T follicular helper cell (primary cell): ENCODE data around the gene CCSER2.
"Not testable (repeated sequence)": the region's sequence is repeated elsewhere in the genome, so short reads cannot be mapped to it uniquely, and the experiment has no call there.

Source experiments
- DNase-seq: peaks from one replicate; pipeline ENCODE4 v3.0.0-alpha.2; 2020; ENCODE audit warnings: low read depth

Gene CCSER2

GRCh38 chr10:84392181-84392580 is 63.8 kb downstream of the CCSER2 start:
- no peak for DNase-seq

DNA sequence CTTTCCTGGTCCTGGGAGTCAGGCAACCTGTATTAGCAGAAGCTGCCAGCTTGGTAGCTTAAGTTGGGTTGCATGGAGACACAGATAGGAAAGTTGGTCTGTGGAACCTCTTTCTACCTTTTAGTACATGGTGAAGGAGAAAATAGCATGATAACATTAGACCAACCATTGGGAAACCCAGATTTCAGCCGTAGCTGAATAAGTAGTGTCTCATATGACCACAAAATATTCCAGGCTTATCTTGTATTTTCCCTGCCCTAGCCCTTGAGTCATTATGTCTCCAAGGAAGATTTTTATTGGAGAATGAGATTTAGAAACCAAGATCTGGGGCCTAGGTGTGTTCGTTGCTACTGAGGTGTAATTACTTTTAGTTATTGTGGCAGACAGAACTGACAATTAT is 67.2 kb downstream of the CCSER2 start:
- no peak for DNase-seq

- no peak for DNase-seq
Observed at GRCh38 chr10:84397735-84398144, 69.4 kb downstream of the CCSER2 start.

DNA sequence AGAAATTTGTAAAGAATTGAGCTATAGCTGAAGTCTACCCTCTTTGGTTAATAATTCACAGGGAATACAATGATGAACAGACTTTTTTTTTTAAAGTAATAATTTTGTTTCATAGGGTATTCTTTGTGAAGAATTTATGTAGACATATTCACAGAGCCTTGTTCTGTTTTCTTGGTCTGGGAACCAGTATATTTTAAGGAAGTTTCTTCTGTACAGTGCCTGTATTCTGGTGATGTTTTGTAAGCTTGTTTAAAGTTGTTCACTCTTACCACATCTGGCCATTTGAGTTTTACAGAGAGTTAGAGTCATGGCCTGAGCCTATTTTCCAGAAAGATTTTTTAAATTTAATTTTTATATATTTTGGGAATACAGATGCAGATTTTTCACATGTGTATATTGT is 70.3 kb downstream of the CCSER2 start:
- DNase-seq, result no peak

- DNase-seq, result no peak
Observed at GRCh38 chr10:84401854-84402611, 73.6 kb downstream of the CCSER2 start.

DNA sequence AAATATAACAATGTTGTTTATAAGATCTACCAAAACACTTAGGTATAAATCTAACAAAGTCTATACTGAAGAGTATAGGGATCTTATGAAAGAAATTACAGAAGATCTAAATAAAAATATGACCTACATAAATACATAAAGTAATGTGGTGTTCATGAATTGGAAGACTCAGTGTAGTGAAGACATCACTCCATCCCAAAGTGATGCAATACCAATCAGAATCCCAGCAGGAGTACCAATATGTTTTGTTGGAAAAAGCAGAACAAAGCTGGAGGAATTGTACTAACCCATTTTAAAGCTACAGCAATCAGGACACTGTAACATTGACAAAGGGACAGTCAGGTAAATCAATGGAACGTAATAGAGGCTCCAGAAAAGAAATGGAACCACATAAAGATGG is 76.4 kb downstream of the CCSER2 start:
- no peak for DNase-seq

GRCh38 chr10:84405662-84406061 is 77.3 kb downstream of the CCSER2 start:
- no peak for DNase-seq

GRCh38 chr10:84406561-84406960 is 78.2 kb downstream of the CCSER2 start:
- no peak for DNase-seq

GRCh38 chr10:84407388-84408049 is 79.1 kb downstream of the CCSER2 start:
- no peak for DNase-seq

- no peak for DNase-seq
Observed at GRCh38 chr10:84412482-84412881, 84.1 kb downstream of the CCSER2 start.

DNA sequence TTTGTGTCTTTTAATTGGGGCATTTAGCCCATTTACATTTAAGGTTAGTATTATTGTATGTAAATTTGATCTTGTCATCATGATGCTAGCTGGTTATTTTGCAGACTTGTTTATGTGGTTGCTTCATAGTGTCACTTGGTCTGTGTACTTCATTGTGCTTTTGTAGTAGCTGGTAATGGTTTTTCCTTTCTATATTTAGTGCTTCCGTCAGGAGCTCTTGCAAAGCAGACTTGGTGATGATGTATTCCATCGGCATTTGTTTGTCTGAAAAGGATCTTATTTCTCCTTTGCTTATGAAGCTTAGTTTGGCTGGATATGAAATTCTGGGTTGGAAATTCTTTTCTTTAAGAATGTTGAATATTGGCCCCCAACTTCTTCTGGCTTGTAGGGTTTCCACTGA is 85.7 kb downstream of the CCSER2 start:
- DNase-seq, result not testable (repeated sequence)

DNA sequence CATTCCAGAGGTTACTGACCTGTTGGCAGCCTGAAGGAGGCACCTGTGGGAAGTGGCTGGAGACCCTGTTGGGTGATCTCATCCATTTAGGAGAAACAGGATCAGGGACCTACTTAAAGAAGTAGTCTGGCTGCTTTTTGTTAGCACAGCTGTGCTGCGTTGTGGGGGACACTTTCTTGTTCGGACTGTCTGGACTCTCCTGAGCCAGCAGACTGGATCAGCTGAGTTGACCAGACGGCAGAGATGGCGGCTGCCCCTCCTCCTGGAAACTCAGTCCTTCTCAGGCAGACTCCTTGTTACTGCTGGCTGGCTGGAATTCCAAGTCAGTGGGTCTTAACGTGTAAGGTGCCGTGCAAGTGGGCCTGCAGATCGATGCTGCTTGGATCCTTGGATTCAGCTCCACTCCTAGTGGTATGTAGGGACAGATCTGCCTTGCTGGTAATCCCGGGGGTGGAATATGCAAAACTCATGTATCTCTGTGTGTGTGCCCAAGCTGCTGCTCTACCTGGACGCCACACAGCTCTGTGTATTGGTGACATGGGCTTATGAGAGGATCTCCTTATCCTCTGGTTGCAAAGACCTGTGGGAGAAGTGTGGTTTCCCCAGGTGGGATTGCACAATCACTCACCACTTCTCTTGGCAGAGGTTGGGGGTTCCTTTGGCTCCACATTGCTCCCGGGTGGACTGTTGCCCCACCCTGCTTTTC is 87.3 kb downstream of the CCSER2 start:
- no peak for DNase-seq

DNA sequence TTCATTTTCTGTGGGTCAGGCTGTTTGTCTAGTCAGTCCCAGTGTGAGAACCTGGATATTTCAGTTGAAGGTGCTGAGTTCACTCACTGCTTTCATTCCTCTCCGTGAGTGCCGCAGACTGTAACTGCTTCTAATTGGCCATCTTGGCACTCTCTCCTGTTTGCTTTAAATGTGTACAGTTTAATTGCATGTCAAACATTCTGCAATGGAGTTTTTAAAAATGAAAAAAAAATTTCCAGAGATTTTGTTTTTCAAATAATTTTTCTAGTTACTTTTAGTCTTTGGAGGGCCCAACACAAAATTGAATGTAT is 87.8 kb downstream of the CCSER2 start:
- DNase-seq, result no peak

DNA sequence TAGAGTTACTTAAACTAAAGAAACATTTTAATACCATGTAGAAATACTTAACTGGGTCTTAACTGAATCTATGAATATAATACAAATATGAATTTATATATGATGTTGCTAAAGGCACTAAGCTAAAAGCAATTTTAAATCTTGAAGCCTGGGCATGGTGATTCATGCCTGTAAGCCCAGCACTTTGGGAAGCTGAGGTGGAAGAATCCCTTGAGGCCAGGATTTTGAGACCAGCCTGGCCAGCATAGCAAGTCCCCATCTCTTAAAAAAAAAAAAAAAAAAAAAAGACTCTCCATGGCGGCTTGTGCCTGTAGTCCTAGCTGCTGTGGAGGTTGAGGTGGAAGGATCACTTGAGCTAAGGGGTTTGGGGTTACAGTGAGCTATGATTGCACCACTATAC is 95.3 kb downstream of the CCSER2 start:
- no peak for DNase-seq

- DNase-seq, result no peak
Observed at GRCh38 chr10:84424731-84425167, 96.4 kb downstream of the CCSER2 start.

GRCh38 chr10:84427903-84428650 is 99.7 kb downstream of the CCSER2 start:
- DNase-seq, result no peak

- no peak for DNase-seq
Observed at GRCh38 chr10:84428711-84429110, 100.3 kb downstream of the CCSER2 start.

DNA sequence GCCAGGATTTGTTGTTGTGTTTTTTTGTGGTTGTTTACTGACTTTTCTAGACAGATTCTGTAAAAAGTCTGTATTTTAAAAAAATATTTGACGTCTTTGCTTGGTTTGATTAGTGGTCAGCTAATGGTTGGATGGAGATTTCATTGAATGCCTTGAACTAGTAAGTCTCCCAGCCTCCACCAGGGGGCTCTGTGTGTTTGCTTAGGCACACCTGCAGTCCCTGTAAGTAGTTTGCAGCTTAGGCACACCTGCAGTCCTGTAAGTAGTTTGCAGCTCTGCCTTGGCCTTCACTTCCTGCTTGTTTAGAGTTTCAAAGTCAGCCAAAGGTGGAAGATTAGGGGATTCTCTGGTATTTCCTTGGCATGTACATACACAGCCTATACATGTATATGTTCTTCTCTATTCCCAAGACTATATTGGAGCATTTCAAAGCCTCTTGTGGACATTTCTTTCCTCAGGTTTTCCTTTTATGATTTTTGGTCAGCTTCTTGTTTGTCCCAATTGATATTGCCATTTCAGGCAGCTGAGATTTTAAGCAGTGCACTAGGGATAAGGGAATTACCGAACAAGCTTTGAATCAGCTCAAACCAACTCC is 101.6 kb downstream of the CCSER2 start:
- peak; percentile 41 for DNase-seq

DNA sequence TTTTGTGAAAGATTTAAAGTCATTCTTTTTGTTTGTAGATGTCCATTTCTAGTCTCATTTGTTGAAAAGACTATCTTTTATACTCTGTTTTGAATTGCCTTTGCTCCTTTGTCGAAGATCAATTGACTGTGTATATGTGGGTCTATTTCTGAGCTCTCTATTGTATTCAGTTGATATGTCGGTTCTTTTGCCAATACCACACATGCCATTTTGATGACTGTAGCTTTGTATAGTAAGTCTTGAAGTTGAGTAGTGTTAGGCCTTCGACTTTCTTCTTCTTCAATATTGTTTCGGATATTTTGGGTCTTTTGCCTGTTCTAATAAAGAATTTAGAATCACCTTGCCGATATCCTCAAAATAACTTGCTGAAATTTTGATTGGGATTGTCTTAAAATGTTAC is 104.5 kb downstream of the CCSER2 start:
- no peak for DNase-seq

DNA sequence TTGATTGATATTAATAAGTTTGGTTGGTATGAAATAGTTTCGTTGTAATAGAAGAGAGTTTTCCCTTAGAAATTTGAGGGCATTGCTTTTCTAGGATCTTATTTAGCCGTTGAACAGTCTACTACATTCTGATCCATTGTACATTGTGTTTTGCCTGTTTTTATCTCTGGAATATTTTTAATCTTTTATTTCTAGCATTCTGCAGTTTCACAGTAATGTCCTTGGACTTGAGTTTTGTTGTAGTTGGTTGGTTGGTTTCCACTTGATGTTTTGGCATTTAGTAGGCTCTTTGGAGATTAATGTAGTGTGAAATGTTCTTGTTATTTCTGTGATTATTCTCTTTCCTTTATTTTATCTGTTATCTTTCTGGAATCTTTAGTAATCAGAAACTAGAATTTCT is 112.4 kb downstream of the CCSER2 start:
- no peak for DNase-seq

- DNase-seq, result no peak
Observed at GRCh38 chr10:84447701-84448400, 119.5 kb downstream of the CCSER2 start.
